Activated effector memory CD4-positive, alpha-beta T cell treated with Interleukin-2 at 50 U/mL for 16 hours (primary cell): ENCODE results near the gene ERCC1.
A peak's percentile ranks its signal among the peaks of the same experiment; 100 is the strongest.
"Not testable (repeated sequence)": the region's sequence is repeated elsewhere in the genome, so short reads cannot be mapped to it uniquely, and the experiment has no call there.

Source experiments
- DNase-seq: peaks from one replicate; pipeline ENCODE4 v3.0.0-alpha.2; 2020

Gene ERCC1

GRCh38 chr19:45424191-45425058 is 708 bp upstream of the ERCC1 start:
- DNase-seq: no peak

- no peak for DNase-seq
Measured at GRCh38 chr19:45423033-45423588, 606 bp downstream of the ERCC1 start.

- no peak for DNase-seq
Measured at GRCh38 chr19:45421947-45422498, 1.7 kb downstream of the ERCC1 start.

GRCh38 chr19:45420871-45421270 is 2.8 kb downstream of the ERCC1 start:
- no peak for DNase-seq

GRCh38 chr19:45420356-45420755 is 3.4 kb downstream of the ERCC1 start:
- no peak for DNase-seq

GRCh38 chr19:45419895-45420294 is 3.8 kb downstream of the ERCC1 start:
- DNase-seq: no peak

GRCh38 chr19:45419396-45419795 is 4.3 kb downstream of the ERCC1 start:
- no peak for DNase-seq

- no peak for DNase-seq
Measured at GRCh38 chr19:45418802-45419201, 4.9 kb downstream of the ERCC1 start.

- DNase-seq: no peak
Measured at GRCh38 chr19:45417151-45417550, 6.6 kb downstream of the ERCC1 start.

GRCh38 chr19:45414468-45414867 is 9.2 kb downstream of the ERCC1 start:
- no peak for DNase-seq

GRCh38 chr19:45413497-45413896 is 10.2 kb downstream of the ERCC1 start:
- DNase-seq: no peak

GRCh38 chr19:45410330-45410729 is 13.4 kb downstream of the ERCC1 start:
- DNase-seq: not testable (repeated sequence)

- DNase-seq: no peak
Measured at GRCh38 chr19:45409557-45409920, 14.2 kb downstream of the ERCC1 start.

- DNase-seq: no peak
Measured at GRCh38 chr19:45408830-45409556, 14.7 kb downstream of the ERCC1 start.

GRCh38 chr19:45408121-45408520 is 15.6 kb downstream of the ERCC1 start:
- no peak for DNase-seq

GRCh38 chr19:45407585-45407984 is 16.1 kb downstream of the ERCC1 start:
- not testable (repeated sequence) for DNase-seq

GRCh38 chr19:45407091-45407375 is 16.7 kb downstream of the ERCC1 start:
- DNase-seq: no peak

GRCh38 chr19:45406226-45407090 is 17.3 kb downstream of the ERCC1 start, which contains the start of gene POLR1G:
TSS of gene POLR1G (plus strand) at chr19:45406644. CDS start at chr19:45406697, 53 bp downstream.
- DNase-seq: peak; percentile 72

- peak; percentile 74 for DNase-seq
Measured at GRCh38 chr19:45405435-45406225, 18.1 kb downstream of the ERCC1 start.

GRCh38 chr19:45404557-45405434 is 18.9 kb downstream of the ERCC1 start, which contains the start of gene PPP1R13L:
TSS of gene PPP1R13L (minus strand) at chr19:45405069. CDS start at chr19:45398318, 6,751 bp downstream.
- DNase-seq: peak; percentile 25
